GM21723 (cell line): ENCODE measurements around the gene CEP135.
A peak's percentile ranks its signal among the peaks of the same experiment; 100 is the strongest.
"Not testable (repeated sequence)": the region's sequence is repeated elsewhere in the genome, so short reads cannot be mapped to it uniquely, and the experiment has no call there.

Experiments used
- ATAC-seq: cut with Tn5 transposase; IDR thresholded peaks from one replicate; pipeline ENCODE4 v1.9.1; 2021; ENCODE audit warnings: mild to moderate bottlenecking, moderate library complexity; ENCODE audit not compliant: unreplicated experiment

CEP135 gene

DNA sequence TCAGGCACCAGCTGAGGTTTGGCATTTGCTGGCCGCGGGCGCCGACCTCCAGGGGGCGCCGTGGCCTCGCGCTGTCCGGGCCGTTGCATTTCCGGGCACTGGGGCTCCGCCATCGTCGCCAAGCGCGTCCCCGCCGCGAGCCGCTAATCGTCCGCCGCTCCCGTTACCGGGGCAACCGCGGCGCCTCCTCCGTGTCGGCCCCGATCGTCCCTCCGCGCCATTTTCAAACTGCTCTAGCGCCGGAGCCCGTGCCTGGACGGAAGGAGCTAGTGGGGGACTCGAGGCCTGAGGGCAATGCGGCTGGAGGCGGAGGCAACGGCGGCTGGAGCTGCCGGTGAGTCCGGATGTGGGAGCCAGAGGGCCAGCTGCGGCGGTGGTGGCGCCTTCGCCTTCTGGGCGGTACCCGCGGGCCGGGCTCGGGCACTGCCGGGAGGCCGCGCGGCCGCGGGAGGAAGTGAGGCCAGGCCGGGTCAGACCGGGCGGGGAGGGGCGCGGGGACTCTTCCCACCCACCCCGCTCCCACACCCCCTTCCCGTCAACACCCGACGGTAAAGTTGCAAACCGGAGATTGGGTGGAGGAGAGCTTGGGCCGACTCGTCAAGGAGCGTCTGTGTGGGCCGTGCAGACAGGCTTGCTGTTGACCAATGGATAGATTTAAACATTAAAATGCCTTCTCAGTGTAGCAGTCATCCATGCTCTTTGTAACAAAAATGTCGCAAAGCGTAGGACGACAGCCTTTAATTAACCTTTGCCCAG, at the start of gene CEP135:
Gene CEP135, plus strand, starts transcription at position 220 of the 756 bp plus-strand sequence. CDS start 3,186 bp downstream, outside the sequence.
- peak; percentile 80 for ATAC-seq

- no peak for ATAC-seq
Observed at GRCh38 chr4:55902677-55903076, 46.1 kb upstream of the CEP135 start.

- ATAC-seq: no peak
Observed at GRCh38 chr4:55903577-55903976, 45.2 kb upstream of the CEP135 start.

DNA sequence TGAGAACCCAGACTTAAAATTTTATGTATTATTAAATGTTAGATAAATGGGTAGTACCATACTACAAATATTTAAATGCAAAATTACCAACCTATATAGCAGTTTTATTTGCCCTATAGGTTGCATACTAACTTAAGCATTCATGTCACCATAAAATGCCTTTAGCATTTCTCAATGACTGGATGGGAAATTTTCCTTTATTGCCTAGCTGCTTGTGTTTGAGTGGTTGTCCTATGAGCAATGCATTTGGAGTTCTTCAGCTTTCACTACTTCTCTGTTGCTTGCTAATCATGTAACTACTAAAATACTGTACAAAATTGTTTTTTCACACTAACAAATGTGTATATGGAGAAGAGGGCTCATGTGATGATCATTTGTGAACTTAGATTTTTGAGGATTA, 44.2 kb upstream of the CEP135 start:
- no peak for ATAC-seq

DNA sequence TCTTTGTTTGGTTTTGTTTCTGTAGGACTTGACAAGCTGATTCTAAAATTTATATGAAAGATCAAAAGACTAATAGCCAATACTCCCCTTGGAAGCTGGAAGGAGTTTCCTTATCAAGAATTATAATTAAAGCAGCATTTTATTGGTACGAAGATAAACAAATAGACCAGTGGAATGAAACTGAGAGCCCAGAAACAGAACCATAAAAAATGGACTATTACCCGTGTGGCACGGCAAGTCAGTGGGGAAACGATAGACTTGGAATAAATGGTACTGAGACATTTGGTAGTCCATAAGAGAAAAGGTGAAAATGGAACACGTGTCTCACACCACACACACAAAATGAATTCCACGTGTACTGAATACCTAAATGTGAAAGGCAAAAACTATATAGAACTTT, 42.4 kb upstream of the CEP135 start:
- no peak for ATAC-seq

GRCh38 chr4:55906989-55907388, 41.8 kb upstream of the CEP135 start:
- ATAC-seq: no peak

GRCh38 chr4:55907469-55907868, 41.3 kb upstream of the CEP135 start:
- no peak for ATAC-seq

GRCh38 chr4:55910140-55910539, 38.6 kb upstream of the CEP135 start:
- ATAC-seq: no peak

DNA sequence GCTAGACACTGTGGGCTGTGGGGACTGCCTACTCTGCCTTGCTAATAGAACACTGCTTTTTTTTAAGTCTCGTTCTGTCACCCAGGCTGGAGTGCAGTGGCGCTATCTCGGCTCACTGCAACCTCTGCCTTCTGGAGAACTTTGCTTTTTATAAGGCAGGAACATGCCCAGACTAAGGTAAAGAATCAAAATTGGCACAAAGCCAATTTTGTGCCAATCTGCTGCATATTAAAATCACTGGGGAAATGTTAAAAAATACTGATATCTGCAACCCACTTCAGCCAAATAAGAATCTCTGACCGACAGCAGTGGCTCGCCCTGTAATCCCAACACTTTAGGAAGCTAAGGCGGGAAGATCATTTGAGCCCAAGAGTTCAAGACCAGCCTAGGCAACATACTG, 36.5 kb upstream of the CEP135 start:
- ATAC-seq: no peak

DNA sequence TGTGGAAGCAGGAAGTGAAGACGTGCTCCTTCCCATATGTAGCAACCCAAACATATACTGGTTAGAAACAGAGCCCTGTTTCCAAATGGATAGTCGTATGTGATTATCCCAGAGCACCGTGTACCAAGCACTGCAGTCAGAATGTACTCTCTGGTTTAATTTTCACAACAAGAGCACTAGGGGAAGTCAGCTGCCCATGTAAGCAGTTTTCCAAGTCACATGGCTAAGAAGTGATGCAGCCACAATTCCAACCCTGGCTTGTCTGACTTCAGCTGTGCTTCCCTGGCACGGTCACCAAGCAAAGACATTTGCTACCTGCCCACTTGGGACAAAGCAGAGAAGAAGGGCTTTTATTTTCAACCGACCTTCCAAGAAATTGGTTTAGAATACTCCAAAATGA, 28.2 kb upstream of the CEP135 start:
- ATAC-seq: no peak

DNA sequence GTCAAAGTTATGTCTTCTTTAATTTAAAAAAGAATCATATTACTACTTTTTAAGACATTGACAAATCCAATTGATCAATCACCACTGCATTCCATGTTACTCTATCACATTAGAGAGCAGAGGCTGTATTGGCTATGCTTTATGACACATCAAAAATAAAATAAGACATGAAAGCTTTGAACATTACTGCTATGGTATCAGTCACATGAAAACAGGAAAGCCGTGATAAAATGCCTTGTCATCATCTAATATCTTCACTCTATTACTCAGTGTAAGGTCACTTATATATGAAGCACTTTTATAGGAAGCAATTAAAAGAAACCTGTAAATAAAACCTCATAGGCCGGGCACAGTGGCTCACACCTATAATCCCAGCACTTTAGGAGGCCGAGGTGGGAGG, 27.7 kb upstream of the CEP135 start:
- no peak for ATAC-seq

GRCh38 chr4:55925241-55925640, 23.5 kb upstream of the CEP135 start:
- no peak for ATAC-seq

DNA sequence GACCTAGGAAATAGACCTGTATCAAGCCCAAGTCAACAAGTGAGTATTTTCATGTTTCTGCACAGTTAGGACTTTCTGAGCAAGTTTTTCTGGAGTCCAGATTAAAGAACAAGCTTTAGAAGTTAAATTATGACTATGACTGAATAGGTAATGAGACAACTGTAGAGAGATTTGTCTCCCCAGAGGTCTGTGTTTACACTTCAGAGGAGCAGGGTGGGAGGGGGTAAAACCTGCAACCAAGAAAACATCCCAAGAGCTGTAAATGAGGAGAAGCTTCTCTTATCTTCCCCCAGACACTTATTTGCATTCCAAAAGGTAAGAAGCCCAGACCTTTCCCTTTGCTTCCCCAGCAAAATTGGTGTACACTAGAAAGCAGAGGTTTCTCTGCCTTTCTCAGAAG, 22.1 kb upstream of the CEP135 start:
- peak; percentile 48 for ATAC-seq

DNA sequence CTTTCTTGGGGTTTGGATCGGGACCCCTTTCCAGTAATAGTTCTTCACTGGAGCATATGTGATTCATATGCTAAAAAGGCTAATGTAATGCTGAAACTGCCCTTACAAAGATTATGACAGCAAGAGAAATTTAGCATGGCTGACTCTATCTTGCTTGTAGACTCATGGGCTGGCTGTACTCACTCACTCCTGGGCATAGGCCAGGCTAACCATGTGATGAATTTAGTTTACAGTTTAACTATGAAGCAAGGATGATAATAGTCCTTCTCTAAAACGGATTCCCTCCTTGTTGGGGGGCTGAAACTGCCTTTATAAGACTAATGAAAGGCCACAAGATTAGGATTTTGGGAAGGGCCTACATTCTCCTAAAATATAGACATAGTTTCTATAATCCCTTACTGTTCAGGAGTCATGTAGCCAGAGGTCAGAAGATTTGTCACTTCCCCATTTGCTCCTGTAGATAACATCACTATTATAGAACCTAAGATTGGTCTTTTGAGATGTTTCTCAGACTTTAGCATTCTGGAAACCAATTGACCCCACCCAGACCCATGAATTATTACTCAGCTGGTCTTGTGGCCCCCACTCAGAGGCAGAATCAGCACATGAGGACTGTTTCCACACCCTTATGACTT, 20.8 kb upstream of the CEP135 start:
- ATAC-seq: no peak

- ATAC-seq: no peak
Observed at GRCh38 chr4:55928846-55929245, 19.9 kb upstream of the CEP135 start.

DNA sequence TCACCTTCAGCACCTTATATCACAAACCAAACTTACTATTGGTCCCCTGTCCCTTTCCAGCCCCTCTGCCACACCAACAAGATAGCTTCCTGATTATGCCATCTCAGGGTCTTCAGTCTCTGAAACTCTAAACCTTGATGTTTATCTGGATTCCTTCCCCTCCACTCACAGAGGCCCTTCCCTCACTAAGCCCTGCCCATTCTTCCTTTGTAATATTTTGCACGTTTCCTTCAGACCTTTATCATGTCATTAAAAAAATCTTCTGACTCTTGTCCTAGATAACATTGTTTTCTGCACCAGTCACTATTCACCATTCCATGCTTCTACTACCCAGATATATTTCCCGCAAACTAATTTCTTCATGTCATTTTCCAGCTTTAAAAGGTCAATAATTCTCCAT, 17.7 kb upstream of the CEP135 start:
- ATAC-seq: no peak

DNA sequence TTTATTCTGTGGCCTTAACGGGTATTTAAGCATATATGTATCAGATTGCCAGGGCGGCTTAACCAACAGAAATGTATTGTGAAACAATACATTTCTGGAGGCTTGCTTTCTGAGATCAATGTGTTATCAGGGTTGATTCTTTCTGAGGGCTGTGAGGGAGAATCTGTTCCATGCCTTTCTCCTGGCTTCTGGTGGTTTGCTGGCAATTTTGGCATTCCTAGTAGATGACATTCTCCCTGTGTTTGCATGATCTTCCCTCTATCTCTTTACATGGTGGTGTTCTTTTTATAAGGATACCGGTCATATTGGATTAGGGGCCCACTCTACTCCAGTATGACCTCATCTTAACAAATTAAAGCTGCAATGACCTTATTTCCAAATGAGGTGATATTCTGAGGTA, 16.9 kb upstream of the CEP135 start:
- ATAC-seq: no peak

DNA sequence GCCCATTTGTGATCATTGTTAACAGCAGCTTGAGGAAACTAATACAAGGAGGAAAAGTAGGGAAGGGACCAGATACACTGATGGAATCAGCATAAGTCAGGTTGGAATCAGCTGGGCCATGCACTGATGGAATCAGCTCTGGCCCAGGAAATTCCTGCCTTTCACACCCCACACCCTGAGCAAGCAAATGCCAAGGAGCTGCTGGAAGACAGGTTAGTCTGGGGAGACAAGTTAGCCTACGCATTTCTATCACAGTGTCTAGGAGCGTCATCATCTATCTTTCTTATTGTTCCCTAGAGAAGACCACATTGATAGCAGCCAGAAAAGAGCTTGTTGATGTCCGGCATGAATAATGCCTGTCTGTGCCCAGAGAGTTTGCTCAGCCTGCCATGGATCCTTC, 16.2 kb upstream of the CEP135 start:
- ATAC-seq: no peak

- ATAC-seq: no peak
Observed at GRCh38 chr4:55933611-55934010, 15.1 kb upstream of the CEP135 start.

DNA sequence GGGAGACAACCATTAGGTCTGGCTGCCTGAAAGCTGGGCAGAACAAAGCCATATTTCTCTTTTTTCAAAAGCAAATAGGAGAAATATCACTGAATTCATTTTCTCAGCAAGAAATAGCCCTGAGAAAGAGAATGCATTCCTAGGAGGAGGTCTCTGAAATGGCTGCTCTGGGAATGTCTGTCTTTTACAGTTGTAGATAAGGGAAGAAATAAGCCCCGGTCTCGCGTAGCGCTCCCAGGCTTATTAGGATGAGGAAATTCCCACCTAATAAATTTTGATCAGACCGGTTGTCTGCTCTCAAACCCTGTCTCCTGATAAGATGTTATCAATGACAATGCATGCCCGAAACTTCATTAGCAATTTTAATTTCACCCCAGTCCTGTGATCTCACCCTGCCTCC, 12.8 kb upstream of the CEP135 start:
- not testable (repeated sequence) for ATAC-seq

DNA sequence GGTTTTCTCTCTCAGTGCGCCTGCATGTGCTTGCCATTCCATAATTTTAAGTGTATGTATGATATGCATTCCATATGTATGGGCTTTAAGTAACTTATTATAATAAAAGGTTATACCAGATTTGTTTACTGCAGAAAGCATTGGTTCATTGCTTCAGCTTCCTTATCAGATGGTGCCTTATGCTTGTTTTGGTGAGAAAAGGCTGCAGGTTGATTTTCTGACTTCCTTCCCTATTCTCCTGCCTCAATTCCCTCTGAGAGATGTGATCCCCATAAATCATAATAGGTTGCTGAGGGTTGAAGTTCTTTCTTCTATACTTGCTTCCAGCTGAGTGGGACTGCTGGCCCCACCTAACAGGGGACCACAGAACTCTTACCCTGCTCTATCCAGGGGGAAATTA, 10.3 kb upstream of the CEP135 start:
- ATAC-seq: no peak

GRCh38 chr4:55939421-55939820, 9.3 kb upstream of the CEP135 start:
- ATAC-seq: no peak
